GM12892 (cell line): ENCODE data around the gene DDX56.

Experiments
- POLR2A ChIP-seq: IDR thresholded peaks from 2 replicates; pipeline ENCODE4 v1.6.1; 2011; ENCODE audit warnings: low read depth, low read length, control low read depth
- POLR2AphosphoS5 ChIP-seq: IDR thresholded peaks from 2 replicates; pipeline ENCODE4 v1.6.1; 2011; ENCODE audit warnings: low read depth, low read length, control low read depth

DNA sequence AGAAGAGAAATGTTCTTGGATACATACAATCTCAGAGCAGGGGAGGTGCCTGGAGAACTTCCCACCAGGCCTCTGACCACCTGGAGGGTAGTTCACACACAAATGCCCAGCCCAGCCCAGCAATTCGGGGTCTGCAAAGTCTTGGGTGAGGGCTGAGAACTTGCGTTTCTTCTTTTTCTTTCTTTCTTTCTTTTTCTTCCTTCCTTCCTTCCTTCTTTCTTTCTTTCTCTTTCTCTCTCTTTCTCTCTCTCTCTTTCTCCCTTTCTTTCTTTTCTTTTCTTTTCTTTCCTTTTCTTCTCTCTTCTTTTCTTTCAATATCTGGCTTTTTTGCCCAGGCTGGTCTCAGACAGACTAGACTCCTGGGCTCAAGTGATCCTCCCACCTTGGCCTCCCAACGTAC is 54.9 kb downstream of the DDX56 start:
- no peak for TF ChIP-seq POLR2AphosphoS5
- no peak for TF ChIP-seq POLR2A
